Astrocyte of the cerebellum (primary cell): ENCODE measurements around the gene NLRP7.
"Not testable (repeated sequence)": the region's sequence is repeated elsewhere in the genome, so short reads cannot be mapped to it uniquely, and the experiment has no call there.

Source experiments
- DNase-seq: peaks from one replicate; pipeline ENCODE4 v3.0.0-alpha.2; 2011; ENCODE audit warnings: low read depth
- H3K4me3 ChIP-seq: 2 replicates; pipeline ENCODE4 v1.5.1; 2011; ENCODE audit warnings: mild to moderate bottlenecking, low read depth, low read length, moderate library complexity
- CTCF ChIP-seq: IDR thresholded peaks from 2 replicates; pipeline ENCODE4 v1.5.1; 2012; ENCODE audit warnings: low read length, low read depth, moderate library complexity, mild to moderate bottlenecking; ENCODE audit errors: missing control alignments
- in situ Hi-C: cut with HindIII; loops from 2 replicates; pipeline ENCODE4 v1.10.0; 2017; ENCODE audit warnings: low sequenced_read_pairs

Gene NLRP7

GRCh38 chr19:54916822-54917221 lies 30.5 kb downstream of the NLRP7 start:
- no peak for TF ChIP-seq CTCF
- no peak overlapping the region for H3K4me3 ChIP-seq
- no peak for DNase-seq
- in situ Hi-C loops, result no loop called here

GRCh38 chr19:54907899-54908298 lies 39.4 kb downstream of the NLRP7 start:
- DNase-seq, in situ Hi-C loops, H3K4me3 ChIP-seq: not testable (repeated sequence)

- no peak for DNase-seq
- no peak overlapping the region for H3K4me3 ChIP-seq
- in situ Hi-C loops, result no loop called here
- TF ChIP-seq CTCF, result no peak
Observed at GRCh38 chr19:54906819-54907218, 40.5 kb downstream of the NLRP7 start.

GRCh38 chr19:54905803-54906511 lies 41.4 kb downstream of the NLRP7 start, which contains the start of gene NCR1:
TSS of gene NCR1 (plus strand) at chr19:54906148. CDS start at chr19:54906188, 40 bp downstream.
- DNase-seq, result no peak
- no peak for TF ChIP-seq CTCF
- in situ Hi-C loops, result no loop called here
- H3K4me3 ChIP-seq, result no peak within 1 kb of the TSS

GRCh38 chr19:54905421-54905802 lies 41.9 kb downstream of the NLRP7 start:
- no peak for DNase-seq
- H3K4me3 ChIP-seq, result no peak overlapping the region
- no peak for TF ChIP-seq CTCF
- in situ Hi-C loops, result no loop called here

GRCh38 chr19:54904261-54904660 lies 43.1 kb downstream of the NLRP7 start:
- DNase-seq, in situ Hi-C loops: not testable (repeated sequence)

GRCh38 chr19:54903303-54903702 lies 44.0 kb downstream of the NLRP7 start:
- no peak overlapping the region for H3K4me3 ChIP-seq
- no peak for DNase-seq
- no peak for TF ChIP-seq CTCF
- in situ Hi-C loops, result no loop called here

More at GRCh38 chr19:54904261-54904660, 43.1 kb downstream of the NLRP7 start:
- not testable (repeated sequence) for H3K4me3 ChIP-seq

GRCh38 chr19:54902061-54902460 lies 45.3 kb downstream of the NLRP7 start:
- no peak for DNase-seq
- H3K4me3 ChIP-seq, result no peak overlapping the region
- in situ Hi-C loops, result no loop called here
- no peak for TF ChIP-seq CTCF

- in situ Hi-C loops, DNase-seq, H3K4me3 ChIP-seq: not testable (repeated sequence)
Observed at GRCh38 chr19:54901153-54901552, 46.2 kb downstream of the NLRP7 start.

GRCh38 chr19:54899646-54900045 lies 47.7 kb downstream of the NLRP7 start:
- DNase-seq, in situ Hi-C loops, H3K4me3 ChIP-seq: not testable (repeated sequence)

- in situ Hi-C loops, H3K4me3 ChIP-seq, DNase-seq: not testable (repeated sequence)
Observed at GRCh38 chr19:54898685-54899084, 48.6 kb downstream of the NLRP7 start.
